IMR-90 (cell line): ENCODE results near the gene DYNLT2. TPM values are rescaled to one million over a fixed set of nuclear protein-coding genes. Genes with fewer than 3 reads are reported as not detected.
A peak's percentile ranks its signal among the peaks of the same experiment; 100 is the strongest.

ENCODE experiments used
- ATAC-seq: fragments of 200-7000 bp; cut with Tn5 transposase; 2 replicates; pipeline ENCODE4 v1.9.1; 2020; ENCODE audit warnings: low read depth, mild to moderate bottlenecking, moderate library complexity
- BruUV-seq: library from RNA; stranded (reverse); fragments of 400-500 nt; replicated peaks from 2 replicates; lab custom pipeline; 2021; lab: Mats Ljungman, UMichigan
- CTCF ChIA-PET: fragments of 300-600 bp; formaldehyde crosslinking; extraction: SDS; loops from one replicate; lab custom pipeline; 2021; ENCODE audit warnings: antibody characterized with exemption; lab: Yijun Ruan, JAX
- POLR2A ChIA-PET: fragments of 300-600 bp; sonication (Branson Sonifier 250); formaldehyde crosslinking; loops from one replicate; lab custom pipeline; 2022; ENCODE audit warnings: antibody characterized with exemption; ENCODE audit not compliant: unreplicated experiment; lab: Charles Lee
- DNase-seq: peaks from one replicate; pipeline ENCODE4 v3.0.0; 2013
- H2AFZ ChIP-seq: replicated peaks from 2 replicates; pipeline ENCODE3; 2013; ENCODE audit warnings: low read length, mild to moderate bottlenecking; ENCODE audit not compliant: poor library complexity
- H2AK5ac ChIP-seq: 2 replicates; pipeline ENCODE4 v1.6.1; 2013; ENCODE audit warnings: low read depth, low read length, inconsistent platforms
- H2AK9ac ChIP-seq: replicated peaks from 2 replicates; pipeline ENCODE3; 2013; ENCODE audit warnings: mild to moderate bottlenecking, low read depth, low read length, moderate library complexity; ENCODE audit not compliant: poor library complexity
- H2BK120ac ChIP-seq: 2 replicates; pipeline ENCODE4 v1.6.1; 2013; ENCODE audit warnings: low read depth, low read length, inconsistent platforms
- H2BK15ac ChIP-seq: 3 replicates; pipeline ENCODE4 v1.6.1; 2013; ENCODE audit warnings: low read depth, low read length, inconsistent platforms
- H2BK20ac ChIP-seq: 2 replicates; pipeline ENCODE4 v1.6.1; 2013; ENCODE audit warnings: low read depth, mild to moderate bottlenecking, inconsistent platforms, low read length, moderate library complexity
- H2BK5ac ChIP-seq: 2 replicates; pipeline ENCODE4 v1.6.1; 2013; ENCODE audit warnings: mild to moderate bottlenecking, low read depth, low read length, inconsistent platforms; ENCODE audit not compliant: poor library complexity, severe bottlenecking
- H3K14ac ChIP-seq: replicated peaks from 2 replicates; pipeline ENCODE4 v1.6.1; 2013; ENCODE audit warnings: low read depth, low read length, inconsistent platforms
- H3K18ac ChIP-seq: 2 replicates; pipeline ENCODE4 v1.6.1; 2013; ENCODE audit warnings: low read depth, low read length, control low read depth
- H3K23ac ChIP-seq: 2 replicates; pipeline ENCODE4 v1.6.1; 2013; ENCODE audit warnings: low read depth, low read length, inconsistent platforms
- H3K27ac ChIP-seq: 2 replicates; pipeline ENCODE4 v1.5.1; 2013; ENCODE audit warnings: mild to moderate bottlenecking, control low read depth, low read length; ENCODE audit not compliant: insufficient read depth
- H3K27me3 ChIP-seq: 2 replicates; pipeline ENCODE4 v1.6.1; 2013; ENCODE audit warnings: low read length; ENCODE audit not compliant: control insufficient read depth, insufficient read depth
- H3K36me3 ChIP-seq: 2 replicates; pipeline ENCODE4 v1.6.1; 2013; ENCODE audit warnings: low read length, mixed read lengths; ENCODE audit not compliant: control insufficient read depth, insufficient read depth
- H3K4ac ChIP-seq: 2 replicates; pipeline ENCODE4 v1.6.1; 2013; ENCODE audit warnings: low read depth, low read length, inconsistent platforms
- H3K4me1 ChIP-seq: 2 replicates; pipeline ENCODE4 v1.6.1; 2013; ENCODE audit warnings: low read length, mixed read lengths; ENCODE audit not compliant: control insufficient read depth, insufficient read depth
- H3K4me2 ChIP-seq: 2 replicates; pipeline ENCODE4 v1.6.1; 2013; ENCODE audit warnings: low read depth, mild to moderate bottlenecking, control low read depth, low read length, moderate library complexity
- H3K4me3 ChIP-seq: 2 replicates; pipeline ENCODE4 v1.5.1; 2013; ENCODE audit warnings: low read depth, mild to moderate bottlenecking, control low read depth, low read length, moderate library complexity; ENCODE audit not compliant: insufficient read depth
- H3K56ac ChIP-seq: 2 replicates; pipeline ENCODE4 v1.6.1; 2013; ENCODE audit warnings: low read length, inconsistent platforms; ENCODE audit not compliant: insufficient read depth; ENCODE audit errors: extremely low read depth
- H3K79me1 ChIP-seq, 2 experiments: 2 replicates each; pipeline ENCODE4 v1.6.1; 2013; ENCODE audit warnings: low read length in 2 of 2, inconsistent platforms in 1 of 2, low read depth in 1 of 2
- H3K9ac ChIP-seq: 2 replicates; pipeline ENCODE4 v1.6.1; 2013; ENCODE audit warnings: low read depth, low read length, control low read depth
- H3K9me1 ChIP-seq: 2 replicates; pipeline ENCODE4 v1.6.1; 2013; ENCODE audit warnings: low read length, inconsistent platforms; ENCODE audit not compliant: insufficient read depth
- H3K9me3 ChIP-seq: 2 replicates; pipeline ENCODE4 v1.6.1; 2013; ENCODE audit warnings: low read length; ENCODE audit not compliant: control insufficient read depth, insufficient read depth
- H4K20me1 ChIP-seq: 2 replicates; pipeline ENCODE4 v1.6.1; 2013; ENCODE audit warnings: low read length, inconsistent platforms; ENCODE audit not compliant: insufficient read depth
- H4K5ac ChIP-seq: 2 replicates; pipeline ENCODE4 v1.6.1; 2013; ENCODE audit warnings: mild to moderate bottlenecking, low read depth, low read length, control low read depth
- H4K8ac ChIP-seq, 2 experiments: 2 replicates each; pipeline ENCODE4 v1.6.1; 2013; ENCODE audit warnings: low read depth in 2 of 2, low read length in 2 of 2, control low read depth in 1 of 2, inconsistent platforms in 1 of 2
- H4K91ac ChIP-seq: 2 replicates; pipeline ENCODE4 v1.6.1; 2013; ENCODE audit warnings: low read depth, low read length, inconsistent platforms; ENCODE audit not compliant: insufficient read depth
- BHLHE40 ChIP-seq: fragments of 150-350 bp; IDR thresholded peaks from 2 replicates; pipeline ENCODE4 v1.6.1; 2016; ENCODE audit warnings: mild to moderate bottlenecking, low read depth, low read length
- CEBPB ChIP-seq: IDR thresholded peaks from 2 replicates; pipeline ENCODE4 v1.6.1; 2012; ENCODE audit warnings: low read depth, low read length, improper control_type of control experiment
- CTCF ChIP-seq: conservative IDR thresholded peaks from 2 replicates; pipeline ENCODE4 v1.5.1; 2012; ENCODE audit warnings: mild to moderate bottlenecking, low read depth, low read length, improper control_type of control experiment
- ELK1 ChIP-seq: fragments of 150-350 bp; IDR thresholded peaks from 2 replicates; pipeline ENCODE4 v1.6.1; 2016; ENCODE audit warnings: low read depth, mild to moderate bottlenecking, low read length, moderate library complexity, borderline replicate concordance
- MAFK ChIP-seq: IDR thresholded peaks from 2 replicates; pipeline ENCODE4 v1.6.1; 2012; ENCODE audit warnings: low read depth, low read length, improper control_type of control experiment
- MAZ ChIP-seq: IDR thresholded peaks from 2 replicates; pipeline ENCODE4 v1.6.1; 2012; ENCODE audit warnings: low read depth, mild to moderate bottlenecking, low read length, improper control_type of control experiment, moderate library complexity, borderline replicate concordance
- MXI1 ChIP-seq: IDR thresholded peaks from 2 replicates; pipeline ENCODE4 v1.6.1; 2012; ENCODE audit warnings: low read depth, mild to moderate bottlenecking, low read length, moderate library complexity, borderline replicate concordance
- NFE2L2 ChIP-seq: fragments of 150-350 bp; IDR thresholded peaks from 2 replicates; pipeline ENCODE4 v1.6.1; 2016; ENCODE audit warnings: low read depth, mild to moderate bottlenecking, low read length
- RAD21 ChIP-seq: IDR thresholded peaks from 2 replicates; pipeline ENCODE4 v1.6.1; 2012; ENCODE audit warnings: low read length, improper control_type of control experiment
- RCOR1 ChIP-seq: IDR thresholded peaks from 2 replicates; pipeline ENCODE4 v1.6.1; 2012; ENCODE audit warnings: mild to moderate bottlenecking, low read length, improper control_type of control experiment; ENCODE audit not compliant: insufficient replicate concordance
- USF2 ChIP-seq: fragments of 150-350 bp; IDR thresholded peaks from 2 replicates; pipeline ENCODE4 v1.6.1; 2017; ENCODE audit warnings: mild to moderate bottlenecking, antibody characterized with exemption, low read length, low read depth
- WGBS, 2 experiments: methylation state at CpG; one replicate each; pipeline versions ENCODE4 v1.1.5 to v1.1.7; 2013; ENCODE audit warnings: missing lambda C conversion rate in 2 of 2; ENCODE audit not compliant: insufficient read length in 1 of 2; ENCODE audit errors: extremely low coverage in 2 of 2; 5-methylcytosine and 5-hydroxymethylcytosine counted together
- dilution Hi-C: fragments of 300-500 bp; cut with HindIII; formaldehyde crosslinking; loops from one replicate; pipeline ENCODE4 v1.14.3; 2018; ENCODE audit warnings: low sequenced_read_pairs; ENCODE audit not compliant: unreplicated experiment
- in situ Hi-C: fragments of 300-500 bp; cut with MboI; formaldehyde crosslinking; loops from 3 replicates; pipeline ENCODE4 v1.14.3; 2019; ENCODE audit warnings: low sequenced_read_pairs, inconsistent platforms, mixed read lengths
- intact Hi-C: fragments of 100-400 bp; cut with micrococcal nuclease; formaldehyde crosslinking; loops from 2 replicates; pipeline ENCODE4 v1.10.0; 2022
- polyA plus RNA-seq, 3 experiments: library from polyadenylated mRNA; depleted of rRNA; stranded (reverse); fragments of >200 nt; gene quantifications; 2 replicates each; pipeline ENCODE4 v1.2.3, GENCODE V29; 2012; ENCODE audit warnings: low replicate concordance in 1 of 3
- total RNA-seq: library from RNA; depleted of rRNA; stranded (reverse); fragments of >200 nt; gene quantifications from 2 replicates; pipeline ENCODE4 v1.2.3, GENCODE V29; 2012

DYNLT2 gene
- total and polyA plus RNA-seq, 2 of the 4 experiments (the other 2 are of a cell fraction) = 0.36 to 0.44 TPM

GRCh38 chr6:169789944-169790927, 38.9 kb upstream of the DYNLT2 start:
- H3K27me3 ChIP-seq = peaks cover 9% of the 10 kb centered on the region; the same call in 1 of the 2 replicates
- no peak for TF ChIP-seq USF2
- TF ChIP-seq RCOR1 = no peak
- no peak for TF ChIP-seq CEBPB
- TF ChIP-seq ELK1 = no peak
- TF ChIP-seq NFE2L2 = no peak
- peak; percentile 81; the same call in 1 of the 2 replicates for TF ChIP-seq BHLHE40
- TF ChIP-seq MAZ = no peak
- TF ChIP-seq CTCF = peak; percentile 97
- peak; percentile 93 for TF ChIP-seq RAD21
- TF ChIP-seq MXI1 = 0 out of 2 replicates have a peak, but pooled peaks have one; percentile 17
- no peak for TF ChIP-seq MAFK

More at GRCh38 chr6:169789944-169790927, 38.9 kb upstream of the DYNLT2 start:
- Histone ChIP-seq H4K20me1 (no peaks in the 10 kb centered on the region), H4K91ac (peak overlapping the region; percentile 75), H3K4ac (peak overlapping the region; percentile 73; the same call in 1 of the 2 replicates), H2AK5ac (no peak overlapping the region), H3K4me1 (peaks cover 3% of the 10 kb centered on the region; the same call in 1 of the 2 replicates), H3K14ac (peak overlapping the region; percentile 88), H2AK9ac (peak overlapping the region; percentile 83), H3K18ac (peak overlapping the region; percentile 4; the same call in 1 of the 2 replicates), H4K8ac (peak overlapping the region; percentile 17 to 63; a peak in 3 of 4 replicates), H3K9me3 (no peaks in the 10 kb centered on the region), H2BK120ac (peak overlapping the region; percentile 66), H3K4me2 (peak overlapping the region; percentile 83), H2AFZ (peak overlapping the region; percentile 100), H3K23ac (peak overlapping the region; percentile 63), H4K5ac (no peak overlapping the region; the same call in 1 of the 2 replicates), H3K56ac (no peak overlapping the region; the same call in none of the 2 replicates), H2BK15ac (no peak overlapping the region), H3K4me3 (peak overlapping the region; percentile 43), H3K79me1 (no peaks in the 10 kb centered on the region), H3K27ac (peak overlapping the region; percentile 6), H3K9ac (peak overlapping the region; percentile 34), H3K9me1 (peaks cover 4% of the 10 kb centered on the region; the same call in 1 of the 2 replicates), H3K36me3 (no peaks in the 10 kb centered on the region), H2BK20ac (peak overlapping the region; percentile 81), H2BK5ac (no peak overlapping the region)
- ATAC-seq (peak; percentile 99), DNase-seq (peak; percentile 59)
- in situ Hi-C loops = loop anchor here (10.0 kb wide), 2 partner anchors 515 to 725 kb away; partner anchors contain the start of gene FAM120B
- POLR2A ChIA-PET = interaction anchor here (0.6 kb wide), 1 partner anchor 743 kb away, joined by 4 read pairs; no protein-coding TSS in a partner anchor
- dilution Hi-C loops = no loop called here
- intact Hi-C loops = loop anchor here (1.0 to 5.0 kb wide), 3 partner anchors 522 to 740 kb away; no protein-coding TSS in a partner anchor
- CTCF ChIA-PET = interaction anchor here (0.6 to 3.3 kb wide), 19 partner anchors 10 to 833 kb away, joined by 3 to 23 read pairs (median 4); no protein-coding TSS in a partner anchor
- WGBS, 2 experiments = 1% methylated on average over 33 of the region's 61 CpGs; no CpG with 5 or more reads in 1 of the 2 experiments
- BruUV-seq = no TSS peak
